GM10266 (cell line): ENCODE measurements around the gene WASHC4.
"Not testable (repeated sequence)": the region's sequence is repeated elsewhere in the genome, so short reads cannot be mapped to it uniquely, and the experiment has no call there.

Experiments used
- DNase-seq: peaks from one replicate; pipeline ENCODE4 v3.0.0; 2012; ENCODE audit errors: extremely low spot score
- TF ChIP-seq, protein P1 (sequence below): IDR thresholded peaks from 2 replicates; pipeline ENCODE4 v1.5.1; 2012; ENCODE audit warnings: mild to moderate bottlenecking, low read depth; ENCODE audit not compliant: control insufficient read depth, insufficient read depth; ENCODE audit errors: missing control alignments

WASHC4 gene

GRCh38 chr12:105166736-105167135 is 59.2 kb downstream of the WASHC4 start:
- DNase-seq = no peak

DNA sequence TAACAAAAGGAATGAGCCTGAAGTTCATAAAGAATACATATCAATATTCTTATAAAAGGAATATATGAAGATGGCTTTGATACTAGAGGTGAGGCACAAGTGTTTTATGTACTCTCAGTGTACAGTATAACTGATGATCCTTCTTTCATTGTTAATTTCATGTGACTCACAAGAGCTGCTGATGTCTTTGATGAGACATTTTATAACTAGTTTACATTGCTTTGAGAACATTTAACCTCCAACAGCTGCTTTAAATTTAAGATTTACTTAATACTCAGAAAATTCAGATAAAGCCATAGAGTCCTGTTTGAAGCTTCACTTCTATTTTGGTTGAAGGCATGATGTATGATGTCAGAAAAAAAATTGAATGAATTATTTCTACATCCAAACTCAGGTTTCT is 59.8 kb downstream of the WASHC4 start:
- TF ChIP-seq, protein P1, sequence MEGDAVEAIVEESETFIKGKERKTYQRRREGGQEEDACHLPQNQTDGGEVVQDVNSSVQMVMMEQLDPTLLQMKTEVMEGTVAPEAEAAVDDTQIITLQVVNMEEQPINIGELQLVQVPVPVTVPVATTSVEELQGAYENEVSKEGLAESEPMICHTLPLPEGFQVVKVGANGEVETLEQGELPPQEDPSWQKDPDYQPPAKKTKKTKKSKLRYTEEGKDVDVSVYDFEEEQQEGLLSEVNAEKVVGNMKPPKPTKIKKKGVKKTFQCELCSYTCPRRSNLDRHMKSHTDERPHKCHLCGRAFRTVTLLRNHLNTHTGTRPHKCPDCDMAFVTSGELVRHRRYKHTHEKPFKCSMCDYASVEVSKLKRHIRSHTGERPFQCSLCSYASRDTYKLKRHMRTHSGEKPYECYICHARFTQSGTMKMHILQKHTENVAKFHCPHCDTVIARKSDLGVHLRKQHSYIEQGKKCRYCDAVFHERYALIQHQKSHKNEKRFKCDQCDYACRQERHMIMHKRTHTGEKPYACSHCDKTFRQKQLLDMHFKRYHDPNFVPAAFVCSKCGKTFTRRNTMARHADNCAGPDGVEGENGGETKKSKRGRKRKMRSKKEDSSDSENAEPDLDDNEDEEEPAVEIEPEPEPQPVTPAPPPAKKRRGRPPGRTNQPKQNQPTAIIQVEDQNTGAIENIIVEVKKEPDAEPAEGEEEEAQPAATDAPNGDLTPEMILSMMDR = no peak
- DNase-seq = no peak

More at GRCh38 chr12:105166736-105167135, 59.2 kb downstream of the WASHC4 start:
- TF ChIP-seq, protein P1 = no peak

DNA sequence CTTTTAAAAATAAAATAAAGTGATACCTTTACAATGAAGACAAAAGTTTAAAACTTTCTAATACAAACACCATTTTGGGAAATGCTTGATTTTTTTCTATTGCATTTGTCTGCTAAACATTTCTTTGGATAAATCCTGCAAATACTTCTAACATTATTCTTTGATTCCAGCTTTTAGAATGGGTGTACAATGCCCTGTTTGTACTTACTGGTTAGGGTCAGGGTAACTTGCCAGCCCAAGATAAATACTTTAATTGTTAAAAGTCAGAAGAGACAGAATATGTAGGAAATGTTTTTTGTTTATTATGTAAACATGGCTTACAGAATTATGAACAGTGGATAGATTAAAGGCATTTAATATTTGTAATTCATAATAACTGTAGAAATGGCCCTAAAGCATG is 60.5 kb downstream of the WASHC4 start:
- DNase-seq = no peak
- TF ChIP-seq, protein P1 = no peak

GRCh38 chr12:105170139-105170538 is 62.6 kb downstream of the WASHC4 start:
- TF ChIP-seq, protein P1 = no peak
- DNase-seq = no peak

- TF ChIP-seq, protein P1 = no peak
- no peak for DNase-seq
Measured at GRCh38 chr12:105171691-105172436, 64.3 kb downstream of the WASHC4 start.

DNA sequence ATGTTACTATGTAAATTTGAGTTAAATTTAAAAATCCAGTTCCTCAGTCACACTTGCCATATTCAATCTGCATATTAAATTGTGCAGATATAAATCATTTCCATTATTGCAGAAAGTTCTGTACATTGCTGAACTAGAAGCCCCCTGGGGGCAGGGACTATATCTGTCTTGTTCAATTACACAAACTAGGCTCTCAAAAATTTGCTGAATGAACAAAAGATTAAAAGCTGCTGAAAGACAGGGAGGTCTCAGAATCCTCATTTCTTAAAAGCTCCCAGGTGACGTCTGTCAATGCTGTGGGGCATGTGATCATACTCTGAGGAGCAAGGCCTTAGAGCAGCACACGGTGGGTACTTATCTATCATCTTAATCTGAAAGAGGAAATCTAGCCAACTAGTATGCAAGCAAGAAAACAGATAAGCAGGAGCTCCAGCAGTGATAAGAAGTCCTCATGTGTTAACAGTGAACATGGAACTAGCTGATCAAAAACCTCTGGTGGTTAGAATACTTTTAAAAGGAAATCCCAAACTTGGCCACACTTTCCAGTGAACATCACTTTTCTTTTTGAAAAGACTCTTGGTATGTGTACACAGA is 68.0 kb downstream of the WASHC4 start:
- no peak for DNase-seq
- TF ChIP-seq, protein P1 = no peak

- TF ChIP-seq, protein P1 = no peak
- no peak for DNase-seq
Measured at GRCh38 chr12:105177208-105177607, 69.7 kb downstream of the WASHC4 start.

DNA sequence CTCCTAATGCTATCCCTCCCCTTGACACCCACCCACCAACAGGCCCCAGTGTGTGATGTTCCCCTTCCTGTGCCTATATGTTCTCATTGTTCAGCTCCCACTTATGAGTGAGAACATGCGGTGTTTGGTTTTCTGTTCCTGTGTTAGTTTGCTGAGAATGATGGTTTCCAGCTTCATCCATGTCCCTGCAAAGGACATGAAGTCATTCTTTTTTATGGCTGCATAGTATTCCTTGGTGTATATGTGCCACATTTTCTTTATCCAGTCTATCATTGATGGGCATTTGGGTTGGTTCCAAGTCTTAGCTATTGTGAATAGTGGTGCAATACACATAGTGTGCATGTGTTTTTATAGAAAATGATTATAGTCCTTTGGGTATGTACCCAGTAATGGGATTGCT is 71.6 kb downstream of the WASHC4 start:
- not testable (repeated sequence) for DNase-seq

DNA sequence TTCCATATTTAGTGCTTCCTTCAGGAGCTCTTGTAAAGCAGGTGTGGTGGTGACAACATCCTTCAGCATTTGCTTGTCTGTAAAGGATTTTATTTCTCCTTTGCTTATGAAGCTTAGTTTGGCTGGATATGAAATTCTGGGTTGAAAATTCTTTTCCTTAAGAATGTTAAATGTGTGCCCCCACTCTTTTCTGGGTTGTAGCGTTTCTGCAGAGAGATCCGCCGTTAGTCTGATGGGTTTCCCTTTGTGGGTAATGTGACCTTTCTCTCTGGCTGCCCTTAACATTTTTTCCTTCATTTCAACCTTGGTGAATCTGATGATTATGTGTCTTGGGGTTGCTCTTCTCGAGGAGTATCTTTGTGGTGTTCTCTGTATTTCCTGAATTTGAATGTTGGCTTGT is 75.9 kb downstream of the WASHC4 start:
- not testable (repeated sequence) for DNase-seq

GRCh38 chr12:105183976-105184375 is 76.4 kb downstream of the WASHC4 start:
- DNase-seq = not testable (repeated sequence)
